Upper lobe of left lung (tissue), 4 donors: Measurements from ENCODE around the gene STK35.

Experiments
- EP300 ChIP-seq, 4 donors: sonication (generic); formaldehyde crosslinking; IDR thresholded peaks; one replicate each; pipeline ENCODE4 v1.5.1; 2017; ENCODE audit warnings: antibody characterized with exemption in 4 of 4, control low read depth in 2 of 4
- POLR2A ChIP-seq, 4 donors: fragments of 450-650 bp; IDR thresholded peaks; one replicate each; pipeline ENCODE4 v1.5.1; 2016 to 2017; ENCODE audit warnings: antibody characterized with exemption in 4 of 4, mild to moderate bottlenecking in 2 of 4
- POLR2AphosphoS5 ChIP-seq, 2 donors: sonication (generic); formaldehyde crosslinking; IDR thresholded peaks; one replicate each; pipeline ENCODE4 v1.5.1; 2017; ENCODE audit warnings: antibody characterized with exemption in 2 of 2
- TF ChIP-seq, protein P1 (sequence below), 6 experiments: fragments of 450-650 bp in 4 of 6; fragments of 200-600 bp in 2 of 6; sonication (generic) in 2 of 6; IDR thresholded peaks; one replicate each; pipeline ENCODE4 v1.5.1; 2016 to 2019; ENCODE audit warnings: antibody characterized with exemption in 6 of 6

DNA sequence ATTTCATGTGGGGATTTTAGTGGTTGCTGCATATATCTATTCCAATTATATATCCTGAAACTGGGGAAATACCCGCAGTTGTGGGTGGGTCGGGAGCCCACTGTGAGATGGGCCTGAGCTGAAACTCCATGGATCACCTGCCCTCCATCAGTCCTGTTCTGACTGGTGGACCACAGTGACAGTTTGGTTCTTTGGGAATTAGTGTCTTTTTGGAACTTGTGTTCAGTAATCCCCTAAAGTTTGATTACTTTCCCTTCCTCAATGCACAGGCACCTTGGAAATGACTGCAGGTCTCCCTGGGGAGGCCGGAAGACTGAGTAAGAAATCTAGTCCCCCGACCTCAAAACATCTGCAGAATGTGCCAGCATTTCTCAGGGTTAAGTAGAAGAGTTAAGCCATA, 11.3 kb downstream of the STK35 start:
- TF ChIP-seq, protein P1, sequence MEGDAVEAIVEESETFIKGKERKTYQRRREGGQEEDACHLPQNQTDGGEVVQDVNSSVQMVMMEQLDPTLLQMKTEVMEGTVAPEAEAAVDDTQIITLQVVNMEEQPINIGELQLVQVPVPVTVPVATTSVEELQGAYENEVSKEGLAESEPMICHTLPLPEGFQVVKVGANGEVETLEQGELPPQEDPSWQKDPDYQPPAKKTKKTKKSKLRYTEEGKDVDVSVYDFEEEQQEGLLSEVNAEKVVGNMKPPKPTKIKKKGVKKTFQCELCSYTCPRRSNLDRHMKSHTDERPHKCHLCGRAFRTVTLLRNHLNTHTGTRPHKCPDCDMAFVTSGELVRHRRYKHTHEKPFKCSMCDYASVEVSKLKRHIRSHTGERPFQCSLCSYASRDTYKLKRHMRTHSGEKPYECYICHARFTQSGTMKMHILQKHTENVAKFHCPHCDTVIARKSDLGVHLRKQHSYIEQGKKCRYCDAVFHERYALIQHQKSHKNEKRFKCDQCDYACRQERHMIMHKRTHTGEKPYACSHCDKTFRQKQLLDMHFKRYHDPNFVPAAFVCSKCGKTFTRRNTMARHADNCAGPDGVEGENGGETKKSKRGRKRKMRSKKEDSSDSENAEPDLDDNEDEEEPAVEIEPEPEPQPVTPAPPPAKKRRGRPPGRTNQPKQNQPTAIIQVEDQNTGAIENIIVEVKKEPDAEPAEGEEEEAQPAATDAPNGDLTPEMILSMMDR (IDR thresholded peaks at IDR 0.05): no peak
- TF ChIP-seq POLR2AphosphoS5 (IDR thresholded peaks at IDR 0.05) (no peak), EP300 (IDR thresholded peaks at IDR 0.05) (no peak), POLR2A (IDR thresholded peaks at IDR 0.05) (no peak)
